SHP77 treated with DMSO at 0.1 percent for 48 hours (cell line): ENCODE data around the gene FBXL4.

Experiments used
- DNase-seq: peaks from one replicate; lab custom pipeline; 2025; lab: John Stamatoyannopoulos, UW

Gene FBXL4

GRCh38 chr6:98824162-98824901 is 123.4 kb downstream of the FBXL4 start:
- DNase-seq: no peak

- DNase-seq: no peak
These were observed 124.2 kb downstream of the FBXL4 start for GRCh38 chr6:98823428-98824161.

- no peak for DNase-seq
These were observed 125.9 kb downstream of the FBXL4 start for GRCh38 chr6:98821756-98822405.
